ENCODE measurements around the gene YPEL3. TPM values are rescaled to one million over a fixed set of nuclear protein-coding genes. Genes with fewer than 3 reads are reported as not detected.
A peak's percentile ranks its signal among the peaks of the same experiment; 100 is the strongest.
"Not testable (repeated sequence)": the region's sequence is repeated elsewhere in the genome, so short reads cannot be mapped to it uniquely, and the experiment has no call there.

YPEL3 gene
- total and polyA plus RNA-seq, 2 donors, result 32.6 to 231 TPM

DNA sequence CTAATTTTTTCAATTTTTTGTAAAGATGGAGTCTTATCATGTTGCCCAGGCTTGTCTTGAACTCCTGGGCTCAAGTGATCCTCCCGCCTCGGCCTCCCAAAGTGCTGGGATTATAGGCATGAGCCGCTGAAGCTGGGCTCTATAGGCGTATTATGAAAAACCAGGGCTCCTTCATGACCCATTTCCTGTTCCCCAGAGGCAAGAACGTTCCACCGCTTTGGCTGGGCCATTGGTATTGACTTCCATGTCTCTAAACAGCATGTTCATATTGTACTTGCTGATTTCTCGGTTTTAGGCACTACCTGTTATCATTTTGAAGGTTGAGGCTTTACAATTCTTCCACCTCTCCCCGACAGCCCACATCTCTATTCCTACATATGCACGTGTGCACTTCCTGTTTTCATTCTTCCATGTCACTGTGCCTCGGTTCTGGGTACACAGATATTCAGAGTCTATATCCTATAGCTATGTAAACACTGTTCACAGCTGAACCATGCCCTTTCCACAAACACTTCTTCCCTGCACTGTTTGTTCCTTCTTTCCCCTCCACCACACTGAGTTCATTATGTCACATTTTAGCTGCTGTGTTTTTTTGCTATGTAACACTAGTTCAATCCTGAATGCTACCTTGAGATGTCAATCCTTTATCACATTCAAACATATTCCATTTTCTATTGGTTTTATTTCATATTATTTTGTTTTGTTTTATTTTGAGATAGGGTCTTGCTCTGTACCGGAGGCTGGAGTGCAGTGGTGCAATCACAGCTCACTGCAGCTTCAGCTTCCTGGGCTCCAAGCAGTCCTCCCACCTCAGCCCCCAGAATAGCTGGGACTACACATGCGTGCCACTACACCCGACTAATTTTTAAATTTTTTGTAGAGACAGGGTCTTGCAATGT lies 43.8 kb upstream of the YPEL3 start:
- peaks cover 7 to 15% of the 10 kb centered on the region in 2 donors for H3K4me1 ChIP-seq (ENCODE audit: control insufficient read depth in 2 of 2, insufficient read depth in 2 of 2, low read length in 2 of 2)
- no peaks in the 10 kb centered on the region for H3K9me3 ChIP-seq (ENCODE audit: control insufficient read depth in 2 of 2, insufficient read depth in 1 of 2, low read length in 1 of 2)
- no peaks in the 10 kb centered on the region for H3K27me3 ChIP-seq (ENCODE audit: control insufficient read depth in 2 of 2, insufficient read depth in 1 of 2, low read length in 1 of 2)
- H3K27ac ChIP-seq (ENCODE audit: low read depth in 1 of 2, low read length in 1 of 2), result peak overlapping the region; percentile 19 to 38
- no peak overlapping the region for H3K4me3 ChIP-seq (ENCODE audit: low read length in 2 of 2)
- H3K36me3 ChIP-seq (ENCODE audit: control insufficient read depth in 2 of 2, insufficient read depth in 2 of 2, low read length in 1 of 2), result no peaks in the 10 kb centered on the region
- WGBS, result 68% methylated on average over 13 of the region's 13 CpGs
- peak in 2 of 9 donors; percentile 18 to 52 for DNase-seq (ENCODE audit: low read depth in 6 of 9, low spot score in 9 of 9)

- no peak for DNase-seq (ENCODE audit: low read depth in 6 of 9, low spot score in 9 of 9)
- 90% methylated on average over 8 of the region's 8 CpGs for WGBS
Observed at GRCh38 chr16:30137897-30138296, 41.9 kb upstream of the YPEL3 start.

GRCh38 chr16:30136971-30137605 lies 41.1 kb upstream of the YPEL3 start:
- no peaks in the 10 kb centered on the region for H3K27me3 ChIP-seq (ENCODE audit: control insufficient read depth in 2 of 2, insufficient read depth in 1 of 2, low read length in 1 of 2)
- peaks cover 7 to 13% of the 10 kb centered on the region in 2 donors for H3K4me1 ChIP-seq (ENCODE audit: control insufficient read depth in 2 of 2, insufficient read depth in 2 of 2, low read length in 2 of 2)
- H3K9me3 ChIP-seq (ENCODE audit: control insufficient read depth in 2 of 2, insufficient read depth in 1 of 2, low read length in 1 of 2), result no peaks in the 10 kb centered on the region
- WGBS, result 95% methylated on average over 11 of the region's 11 CpGs
- H3K27ac ChIP-seq (ENCODE audit: low read depth in 1 of 2, low read length in 1 of 2), result no peak overlapping the region
- no peak overlapping the region for H3K4me3 ChIP-seq (ENCODE audit: low read length in 2 of 2)
- no peaks in the 10 kb centered on the region for H3K36me3 ChIP-seq (ENCODE audit: control insufficient read depth in 2 of 2, insufficient read depth in 2 of 2, low read length in 1 of 2)
- DNase-seq (ENCODE audit: low read depth in 6 of 9, low spot score in 9 of 9), result no peak

More at GRCh38 chr16:30137897-30138296, 41.9 kb upstream of the YPEL3 start:
- Histone ChIP-seq H3K27ac (ENCODE audit: low read depth in 1 of 2, low read length in 1 of 2) (no peak overlapping the region), H3K9me3 (ENCODE audit: control insufficient read depth in 2 of 2, insufficient read depth in 1 of 2, low read length in 1 of 2) (no peaks in the 10 kb centered on the region), H3K4me3 (ENCODE audit: low read length in 2 of 2) (no peak overlapping the region), H3K36me3 (ENCODE audit: control insufficient read depth in 2 of 2, insufficient read depth in 2 of 2, low read length in 1 of 2) (no peaks in the 10 kb centered on the region), H3K27me3 (ENCODE audit: control insufficient read depth in 2 of 2, insufficient read depth in 1 of 2, low read length in 1 of 2) (no peaks in the 10 kb centered on the region), H3K4me1 (ENCODE audit: control insufficient read depth in 2 of 2, insufficient read depth in 2 of 2, low read length in 2 of 2) (peaks cover 7 to 14% of the 10 kb centered on the region in 2 donors)

DNA sequence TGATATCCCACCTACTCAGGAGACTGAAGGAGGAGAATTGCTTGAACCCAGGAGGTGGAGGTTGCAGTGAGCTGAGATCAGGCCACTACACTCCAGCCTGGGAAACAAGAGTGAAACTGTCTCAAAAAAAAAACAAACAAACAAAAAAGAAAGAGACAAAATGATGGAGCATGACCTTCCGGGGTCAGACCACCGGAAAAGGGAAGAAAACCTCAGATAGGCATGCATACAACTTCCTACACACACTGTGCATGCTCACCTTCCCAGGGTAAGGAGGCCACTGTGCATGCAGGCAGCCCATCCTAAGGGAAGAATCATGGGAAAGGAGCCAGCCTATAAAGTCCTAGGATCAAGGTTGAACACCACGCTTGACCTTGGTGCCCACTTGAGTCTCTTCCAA lies 36.6 kb upstream of the YPEL3 start:
- 89% methylated on average over 3 of the region's 3 CpGs for whole genome bisulfite sequencing
- Histone ChIP-seq H3K27me3 (ENCODE audit: control insufficient read depth in 2 of 2, insufficient read depth in 1 of 2, low read length in 1 of 2) (no peaks in the 10 kb centered on the region), H3K27ac (ENCODE audit: low read depth in 1 of 2, low read length in 1 of 2) (no peak overlapping the region), H3K9me3 (ENCODE audit: control insufficient read depth in 2 of 2, insufficient read depth in 1 of 2, low read length in 1 of 2) (peaks cover 0 to 8% of the 10 kb centered on the region in 2 donors), H3K4me3 (ENCODE audit: low read length in 2 of 2) (no peak overlapping the region), H3K4me1 (ENCODE audit: control insufficient read depth in 2 of 2, insufficient read depth in 2 of 2, low read length in 2 of 2) (peaks cover 0 to 6% of the 10 kb centered on the region in 2 donors), H3K36me3 (ENCODE audit: control insufficient read depth in 2 of 2, insufficient read depth in 2 of 2, low read length in 1 of 2) (no peaks in the 10 kb centered on the region)
- DNase-seq (ENCODE audit: low read depth in 6 of 9, low spot score in 9 of 9), result no peak

GRCh38 chr16:30131869-30132475 lies 36.0 kb upstream of the YPEL3 start:
- no peak overlapping the region for H3K4me3 ChIP-seq (ENCODE audit: low read length in 2 of 2)
- peaks cover 0 to 6% of the 10 kb centered on the region in 2 donors for H3K4me1 ChIP-seq (ENCODE audit: control insufficient read depth in 2 of 2, insufficient read depth in 2 of 2, low read length in 2 of 2)
- no peaks in the 10 kb centered on the region for H3K36me3 ChIP-seq (ENCODE audit: control insufficient read depth in 2 of 2, insufficient read depth in 2 of 2, low read length in 1 of 2)
- no peaks in the 10 kb centered on the region for H3K27me3 ChIP-seq (ENCODE audit: control insufficient read depth in 2 of 2, insufficient read depth in 1 of 2, low read length in 1 of 2)
- H3K27ac ChIP-seq (ENCODE audit: low read depth in 1 of 2, low read length in 1 of 2), result no peak overlapping the region
- H3K9me3 ChIP-seq (ENCODE audit: control insufficient read depth in 2 of 2, insufficient read depth in 1 of 2, low read length in 1 of 2), result peaks cover 0 to 8% of the 10 kb centered on the region in 2 donors
- WGBS, result 95% methylated on average over 4 of the region's 4 CpGs
- no peak for DNase-seq (ENCODE audit: low read depth in 6 of 9, low spot score in 9 of 9)

GRCh38 chr16:30127993-30128392 lies 32.0 kb upstream of the YPEL3 start:
- peaks cover 2 to 11% of the 10 kb centered on the region in 2 donors for H3K4me1 ChIP-seq (ENCODE audit: control insufficient read depth in 2 of 2, insufficient read depth in 2 of 2, low read length in 2 of 2)
- H3K27ac ChIP-seq (ENCODE audit: low read depth in 1 of 2, low read length in 1 of 2), result no peak overlapping the region
- WGBS, result 98% methylated on average over 1 of the region's 1 CpG
- H3K9me3 ChIP-seq (ENCODE audit: control insufficient read depth in 2 of 2, insufficient read depth in 1 of 2, low read length in 1 of 2), result peaks cover 0 to 8% of the 10 kb centered on the region in 2 donors
- no peaks in the 10 kb centered on the region for H3K36me3 ChIP-seq (ENCODE audit: control insufficient read depth in 2 of 2, insufficient read depth in 2 of 2, low read length in 1 of 2)
- H3K4me3 ChIP-seq (ENCODE audit: low read length in 2 of 2), result no peak overlapping the region
- DNase-seq (ENCODE audit: low read depth in 6 of 9, low spot score in 9 of 9), result no peak
- no peaks in the 10 kb centered on the region for H3K27me3 ChIP-seq (ENCODE audit: control insufficient read depth in 2 of 2, insufficient read depth in 1 of 2, low read length in 1 of 2)

- not testable (repeated sequence) for H3K36me3 ChIP-seq (ENCODE audit: control insufficient read depth in 2 of 2, insufficient read depth in 2 of 2, low read length in 1 of 2); H3K27ac ChIP-seq (ENCODE audit: low read depth in 1 of 2, low read length in 1 of 2); H3K4me3 ChIP-seq (ENCODE audit: low read length in 2 of 2); H3K27me3 ChIP-seq (ENCODE audit: control insufficient read depth in 2 of 2, insufficient read depth in 1 of 2, low read length in 1 of 2); H3K9me3 ChIP-seq (ENCODE audit: control insufficient read depth in 2 of 2, insufficient read depth in 1 of 2, low read length in 1 of 2); DNase-seq (ENCODE audit: low read depth in 6 of 9, low spot score in 9 of 9)
- WGBS, result 96% methylated on average over 9 of the region's 9 CpGs
- H3K4me1 ChIP-seq (ENCODE audit: control insufficient read depth in 2 of 2, insufficient read depth in 2 of 2, low read length in 2 of 2), result peaks cover 7 to 20% of the 10 kb centered on the region in 2 donors
Observed at GRCh38 chr16:30125690-30126089, 29.7 kb upstream of the YPEL3 start.

DNA sequence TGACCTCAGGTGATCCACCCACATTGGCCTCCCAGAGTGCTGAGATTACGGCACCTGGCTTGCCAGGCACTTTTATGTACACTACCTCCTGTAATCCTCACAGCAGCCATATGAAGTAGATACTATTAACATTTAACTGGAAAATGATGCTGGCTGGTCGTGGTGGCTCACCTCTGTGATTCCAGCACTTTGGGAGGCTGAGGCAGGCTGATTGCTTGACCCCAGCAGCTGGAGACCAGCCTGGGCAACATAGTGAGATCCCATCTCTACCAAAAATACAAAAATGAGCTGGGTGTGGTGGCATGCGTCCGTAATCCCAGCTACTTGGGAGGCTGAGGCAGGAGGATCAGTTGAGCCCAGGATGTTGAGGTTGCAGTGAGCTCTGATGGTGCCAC lies 29.0 kb upstream of the YPEL3 start:
- Histone ChIP-seq H3K4me1 (ENCODE audit: control insufficient read depth in 2 of 2, insufficient read depth in 2 of 2, low read length in 2 of 2) (peaks cover 11 to 27% of the 10 kb centered on the region in 2 donors), H3K36me3 (ENCODE audit: control insufficient read depth in 2 of 2, insufficient read depth in 2 of 2, low read length in 1 of 2) (no peaks in the 10 kb centered on the region), H3K27me3 (ENCODE audit: control insufficient read depth in 2 of 2, insufficient read depth in 1 of 2, low read length in 1 of 2) (no peaks in the 10 kb centered on the region), H3K4me3 (ENCODE audit: low read length in 2 of 2) (no peak overlapping the region), H3K27ac (ENCODE audit: low read depth in 1 of 2, low read length in 1 of 2) (no peak overlapping the region), H3K9me3 (ENCODE audit: control insufficient read depth in 2 of 2, insufficient read depth in 1 of 2, low read length in 1 of 2) (peaks cover 0 to 3% of the 10 kb centered on the region in 2 donors)
- 98% methylated on average over 4 of the region's 4 CpGs for WGBS
- DNase-seq (ENCODE audit: low read depth in 6 of 9, low spot score in 9 of 9), result no peak

All from thymus (tissue), 11 donors.